GM19452 (cell line): ENCODE measurements around the gene MAST4.
A peak's percentile ranks its signal among the peaks of the same experiment; 100 is the strongest.

ENCODE experiments used
- ATAC-seq: cut with Tn5 transposase; IDR thresholded peaks from one replicate; pipeline ENCODE4 v1.9.1; 2021; ENCODE audit not compliant: unreplicated experiment

MAST4 gene

DNA sequence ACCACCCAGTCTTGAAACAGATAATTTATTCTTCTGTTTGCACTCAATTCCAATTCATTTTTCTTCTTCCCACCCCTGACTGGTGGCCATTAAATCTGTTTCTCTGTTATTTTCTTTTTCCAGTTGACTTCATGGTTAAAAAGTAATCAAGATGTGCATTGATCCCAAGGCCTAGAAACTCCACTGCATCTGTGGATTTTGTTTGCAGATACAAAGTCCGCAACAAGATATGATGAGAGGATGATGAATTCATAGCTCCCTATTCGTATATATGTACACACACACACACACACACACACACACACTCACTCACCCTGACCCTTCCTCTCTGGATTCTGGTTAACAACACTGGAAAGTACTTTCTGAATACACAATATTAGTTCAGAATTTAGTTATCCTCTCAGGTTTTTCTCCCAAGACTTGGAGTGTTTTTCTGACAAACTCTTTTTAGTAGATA is 548.0 kb downstream of the MAST4 start:
- ATAC-seq, result no peak

DNA sequence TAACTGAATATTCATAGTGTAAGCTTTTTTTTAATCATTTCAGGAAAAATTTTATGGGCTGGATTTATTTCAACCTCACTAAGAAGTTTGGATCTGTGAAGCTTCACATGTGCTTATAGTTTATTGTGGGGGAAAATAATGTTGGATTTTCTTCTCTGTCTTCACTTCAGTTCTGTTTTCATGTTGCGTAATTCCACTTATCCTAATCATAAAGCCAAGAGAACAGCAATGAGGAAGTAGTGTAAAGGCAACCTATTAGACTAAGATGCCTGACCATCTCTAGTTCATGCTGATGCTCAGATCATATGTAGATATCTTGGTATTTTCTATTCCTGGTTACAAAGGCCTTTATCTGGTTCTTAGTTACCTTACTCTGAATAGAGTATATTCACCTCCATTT is 550.4 kb downstream of the MAST4 start:
- ATAC-seq, result no peak

DNA sequence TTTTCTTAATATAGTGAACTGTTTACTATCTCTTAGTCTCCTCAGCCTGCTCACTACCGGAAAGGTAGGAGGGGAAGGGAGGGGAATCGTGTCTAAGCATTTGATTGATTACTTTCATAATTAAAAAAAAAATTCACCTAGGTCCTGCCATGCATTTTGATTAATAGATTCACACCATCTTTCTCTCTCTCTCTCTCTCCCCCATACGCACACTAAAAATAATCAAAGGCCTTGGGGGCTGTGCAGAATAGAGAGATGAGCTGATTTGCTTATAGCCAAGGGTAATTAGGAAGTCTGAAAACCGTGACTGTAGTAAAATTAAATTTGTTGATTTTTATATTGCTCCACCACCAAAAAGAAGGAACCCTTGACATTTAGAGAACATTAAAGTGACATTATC is 550.8 kb downstream of the MAST4 start:
- ATAC-seq, result no peak

DNA sequence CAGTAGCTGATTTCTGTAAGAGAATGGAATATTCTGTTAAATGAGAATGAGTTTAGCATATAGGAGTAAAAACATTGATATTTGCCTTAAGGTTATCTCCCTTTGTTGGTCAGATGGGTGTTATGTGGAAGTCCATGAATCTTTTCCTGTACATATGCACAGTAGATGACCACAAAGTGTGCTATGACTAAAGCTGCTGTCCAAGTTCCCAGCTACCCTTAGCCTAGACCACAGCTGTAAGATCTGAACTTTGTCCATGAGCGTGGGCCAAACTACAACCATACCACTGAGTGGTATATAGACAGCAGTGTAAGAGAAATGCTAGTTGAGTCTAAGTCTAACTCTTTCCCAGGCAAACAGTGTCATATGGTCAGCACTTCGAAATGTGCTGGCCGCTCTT is 551.6 kb downstream of the MAST4 start:
- no peak for ATAC-seq

DNA sequence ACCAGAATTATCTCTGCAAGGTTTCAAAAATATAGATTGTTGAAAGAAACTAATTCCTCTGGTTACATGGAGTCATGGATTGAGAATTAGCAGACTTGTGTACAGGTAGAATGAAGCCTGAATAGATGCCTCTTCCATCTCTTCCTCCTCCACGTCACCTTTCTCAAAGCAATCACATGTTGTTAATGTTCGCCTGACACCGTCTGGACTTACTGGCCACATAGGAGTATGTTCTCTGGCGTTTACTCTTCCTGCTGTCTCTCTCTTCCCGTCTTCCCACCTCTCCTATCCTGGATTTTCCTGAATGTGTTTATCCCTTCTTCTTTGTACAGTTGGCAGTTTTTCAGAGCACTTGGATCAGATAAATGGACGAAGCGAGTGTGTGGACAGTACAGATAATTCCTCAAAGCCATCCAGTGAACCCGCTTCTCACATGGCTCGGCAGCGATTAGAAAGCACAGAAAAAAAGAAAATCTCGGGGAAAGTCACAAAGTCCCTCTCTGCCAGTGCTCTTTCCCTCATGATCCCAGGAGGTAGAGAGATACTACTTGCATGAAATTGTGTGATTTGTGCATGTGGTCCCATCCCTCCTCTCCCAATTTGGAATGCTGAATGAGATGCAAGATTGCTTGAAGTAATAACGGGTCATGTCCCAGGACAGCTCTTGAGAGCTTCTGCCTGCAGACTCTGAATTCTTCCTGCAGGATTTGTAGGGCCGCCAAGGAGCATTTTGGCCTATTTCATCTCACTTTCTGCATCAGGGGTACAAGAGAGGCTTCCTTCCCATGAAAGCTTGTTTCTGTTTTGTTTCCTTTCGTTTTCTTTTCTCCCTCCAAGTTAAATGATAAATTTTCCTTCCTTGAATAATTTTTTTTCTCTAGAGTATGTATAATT is 553.1 kb downstream of the MAST4 start:
- no peak for ATAC-seq

DNA sequence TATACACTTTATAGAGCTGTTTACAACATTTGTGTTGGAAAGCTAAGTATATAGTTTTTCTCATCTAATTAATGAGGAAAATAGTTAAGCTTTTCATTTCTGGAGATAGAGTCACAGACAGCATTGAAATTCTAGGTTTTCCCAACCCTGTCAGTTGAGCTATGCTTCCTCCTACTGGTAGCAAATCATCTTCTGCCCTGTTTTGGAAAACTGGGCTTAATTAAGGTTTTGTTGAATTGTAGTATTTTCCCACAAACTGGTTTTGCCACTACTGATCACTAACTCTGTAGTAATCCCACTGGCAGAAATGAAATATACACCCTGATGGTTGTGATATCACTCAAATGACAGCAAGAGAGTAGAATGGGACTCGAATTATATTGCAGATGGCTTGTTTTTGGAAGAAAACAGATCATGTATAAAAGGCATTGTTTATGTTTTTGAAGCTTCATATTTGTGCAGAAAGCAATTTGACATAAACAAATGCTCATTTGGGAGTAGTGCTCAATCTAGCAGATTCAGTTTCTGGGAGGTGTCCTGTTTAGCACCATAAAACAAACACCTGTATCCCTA is 553.8 kb downstream of the MAST4 start:
- no peak for ATAC-seq

DNA sequence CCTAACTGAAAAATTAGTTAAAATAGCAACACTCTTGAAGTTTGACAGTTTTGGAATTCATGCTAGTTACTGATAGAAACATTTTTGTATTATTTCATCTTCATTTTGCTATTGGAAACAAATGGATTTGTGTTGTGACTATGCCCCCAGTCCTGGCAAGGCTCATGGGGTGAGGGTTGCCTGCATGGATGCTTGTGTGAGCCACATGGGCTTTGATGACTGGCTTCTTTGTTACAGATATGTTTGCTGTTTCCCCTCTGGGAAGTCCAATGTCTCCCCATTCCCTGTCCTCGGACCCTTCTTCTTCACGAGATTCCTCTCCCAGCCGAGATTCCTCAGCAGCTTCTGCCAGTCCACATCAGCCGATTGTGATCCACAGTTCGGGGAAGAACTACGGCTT is 556.2 kb downstream of the MAST4 start:
- no peak for ATAC-seq

DNA sequence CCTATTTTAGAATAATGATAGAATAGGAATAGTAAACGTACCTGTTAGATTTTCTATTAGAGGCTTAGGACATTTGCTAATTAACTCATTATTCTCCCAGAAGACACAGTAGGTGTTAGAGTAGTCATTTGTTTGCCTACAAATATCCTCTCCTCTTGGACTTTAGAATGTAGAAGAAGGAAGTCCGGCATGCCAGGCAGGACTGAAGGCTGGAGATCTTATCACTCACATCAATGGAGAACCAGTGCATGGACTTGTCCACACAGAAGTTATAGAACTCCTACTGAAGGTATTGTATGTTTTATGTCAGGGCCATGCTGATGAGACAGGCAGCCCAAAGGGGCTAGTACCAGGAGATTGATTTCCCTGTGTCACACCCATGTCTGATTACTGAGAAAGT is 557.1 kb downstream of the MAST4 start:
- no peak for ATAC-seq

DNA sequence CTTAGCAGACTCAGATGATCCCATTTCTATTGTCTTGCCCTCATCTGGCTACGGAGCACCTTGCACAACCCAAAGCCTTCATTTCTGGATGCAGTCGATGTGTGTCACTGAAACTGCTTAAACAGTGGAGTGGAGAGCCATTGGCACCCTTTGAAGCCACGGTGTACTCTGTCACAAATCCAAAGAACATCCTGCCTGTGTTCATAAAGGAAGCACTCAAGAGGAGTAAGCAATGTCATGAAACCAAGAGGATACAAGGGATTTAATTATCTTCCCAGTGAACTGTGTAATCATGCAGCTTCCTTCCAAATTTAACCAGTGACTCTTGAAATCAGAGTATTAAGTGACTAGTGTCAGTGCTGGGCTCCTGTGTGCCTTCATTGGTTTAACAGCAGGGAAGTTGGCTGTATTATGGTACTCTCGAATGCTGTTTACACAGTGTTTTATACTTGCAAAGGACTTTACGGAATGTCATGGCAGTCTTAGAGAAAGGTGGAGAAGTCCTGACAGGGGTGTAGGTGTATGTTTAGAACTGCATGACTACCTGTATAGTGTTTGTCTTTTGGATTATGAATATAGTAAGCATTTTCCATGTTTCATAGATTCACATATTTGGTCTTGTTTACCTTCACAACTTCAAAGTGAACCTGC is 558.5 kb downstream of the MAST4 start:
- ATAC-seq, result no peak

DNA sequence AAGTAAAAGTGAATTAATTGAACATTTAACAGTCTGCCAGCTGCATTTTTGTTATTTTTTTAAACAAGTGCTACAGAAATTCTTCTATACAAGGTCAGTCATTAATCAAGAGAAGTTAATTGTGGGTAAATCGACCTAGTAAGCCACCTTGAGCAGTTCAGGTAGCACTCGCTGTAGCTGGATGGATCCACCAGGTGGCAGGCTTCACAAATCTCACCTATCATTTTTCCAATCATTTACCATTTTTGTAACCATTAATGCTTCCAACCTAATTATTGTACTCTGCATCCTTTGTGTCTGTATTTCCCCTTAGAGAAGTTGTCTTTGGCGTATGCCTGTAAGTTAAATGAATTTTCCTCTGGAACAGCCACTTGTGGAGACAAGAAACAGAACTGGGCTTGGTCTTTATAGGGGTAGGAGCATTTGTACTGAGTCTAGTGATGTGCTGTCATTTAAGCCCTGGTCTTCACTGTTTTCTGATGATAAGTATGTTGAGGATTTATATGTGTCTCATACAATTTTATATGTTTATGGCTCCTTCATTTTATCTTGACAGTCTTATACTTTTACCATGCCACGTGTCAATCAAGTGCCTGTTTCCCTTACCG is 560.9 kb downstream of the MAST4 start:
- ATAC-seq, result no peak

DNA sequence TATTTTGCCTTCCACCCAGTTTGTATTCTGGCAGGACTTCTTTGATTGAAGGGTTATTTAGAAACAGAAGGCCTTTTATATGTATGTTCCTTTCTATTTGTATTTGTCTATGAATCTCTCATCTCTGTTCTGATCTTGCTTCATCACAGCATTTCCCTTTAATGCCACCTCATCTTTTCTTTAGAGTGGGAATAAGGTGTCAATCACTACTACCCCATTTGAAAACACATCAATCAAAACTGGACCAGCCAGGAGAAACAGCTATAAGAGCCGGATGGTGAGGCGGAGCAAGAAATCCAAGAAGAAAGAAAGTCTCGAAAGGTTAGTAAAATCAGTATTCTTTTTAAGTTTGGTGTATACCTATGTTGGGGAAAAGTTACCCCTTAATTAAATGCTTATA is 564.1 kb downstream of the MAST4 start:
- ATAC-seq, result no peak

DNA sequence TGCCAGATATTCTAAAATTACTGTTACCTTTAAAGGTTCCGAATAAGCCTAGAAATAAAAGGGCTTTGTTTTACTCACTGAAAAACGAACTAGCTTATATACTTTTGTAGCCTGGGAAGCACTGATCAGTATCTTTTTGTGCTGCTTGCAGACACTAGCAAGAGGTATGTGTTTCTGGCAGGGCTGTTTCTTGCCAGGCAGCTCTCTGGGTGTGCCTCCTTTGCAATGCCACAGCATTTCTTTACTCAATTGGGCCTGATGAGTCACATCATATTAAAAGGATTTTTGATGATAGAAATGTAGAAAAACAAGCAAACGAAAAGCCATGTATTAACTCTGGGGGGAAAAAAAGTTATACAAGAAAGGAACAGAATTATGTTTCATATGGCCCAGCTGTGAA is 564.8 kb downstream of the MAST4 start:
- ATAC-seq, result no peak

DNA sequence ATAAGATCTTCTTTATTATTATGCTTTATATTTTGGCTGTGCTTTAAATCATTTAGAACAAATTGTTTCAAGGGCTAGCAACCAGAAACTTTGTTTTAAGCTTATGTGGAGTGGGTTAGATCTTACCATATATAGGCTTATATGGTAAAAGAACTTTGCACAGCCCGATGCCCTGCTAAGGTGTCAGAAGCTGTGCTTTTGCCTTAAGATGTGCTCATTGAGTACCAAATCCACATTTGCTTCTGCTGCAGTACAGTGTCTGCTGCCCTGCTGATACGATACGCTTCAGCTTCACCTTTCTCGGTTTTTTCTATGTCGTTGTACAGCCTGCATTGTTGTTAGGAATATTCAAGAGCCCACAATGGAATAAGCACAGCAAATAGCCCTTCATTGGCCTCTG is 565.6 kb downstream of the MAST4 start:
- ATAC-seq, result no peak

DNA sequence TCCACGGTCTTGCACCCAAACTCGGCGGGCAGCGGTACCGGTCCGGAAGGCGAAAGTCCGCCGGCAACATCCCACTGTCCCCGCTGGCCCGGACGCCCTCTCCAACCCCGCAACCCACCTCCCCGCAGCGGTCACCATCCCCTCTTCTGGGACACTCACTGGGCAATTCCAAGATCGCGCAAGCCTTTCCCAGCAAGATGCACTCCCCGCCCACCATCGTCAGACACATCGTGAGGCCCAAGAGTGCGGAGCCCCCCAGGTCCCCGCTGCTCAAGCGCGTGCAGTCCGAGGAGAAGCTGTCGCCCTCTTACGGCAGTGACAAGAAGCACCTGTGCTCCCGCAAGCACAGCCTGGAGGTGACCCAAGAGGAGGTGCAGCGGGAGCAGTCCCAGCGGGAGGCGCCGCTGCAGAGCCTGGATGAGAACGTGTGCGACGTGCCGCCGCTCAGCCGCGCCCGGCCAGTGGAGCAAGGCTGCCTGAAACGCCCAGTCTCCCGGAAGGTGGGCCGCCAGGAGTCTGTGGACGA is 567.1 kb downstream of the MAST4 start:
- ATAC-seq, result no peak

DNA sequence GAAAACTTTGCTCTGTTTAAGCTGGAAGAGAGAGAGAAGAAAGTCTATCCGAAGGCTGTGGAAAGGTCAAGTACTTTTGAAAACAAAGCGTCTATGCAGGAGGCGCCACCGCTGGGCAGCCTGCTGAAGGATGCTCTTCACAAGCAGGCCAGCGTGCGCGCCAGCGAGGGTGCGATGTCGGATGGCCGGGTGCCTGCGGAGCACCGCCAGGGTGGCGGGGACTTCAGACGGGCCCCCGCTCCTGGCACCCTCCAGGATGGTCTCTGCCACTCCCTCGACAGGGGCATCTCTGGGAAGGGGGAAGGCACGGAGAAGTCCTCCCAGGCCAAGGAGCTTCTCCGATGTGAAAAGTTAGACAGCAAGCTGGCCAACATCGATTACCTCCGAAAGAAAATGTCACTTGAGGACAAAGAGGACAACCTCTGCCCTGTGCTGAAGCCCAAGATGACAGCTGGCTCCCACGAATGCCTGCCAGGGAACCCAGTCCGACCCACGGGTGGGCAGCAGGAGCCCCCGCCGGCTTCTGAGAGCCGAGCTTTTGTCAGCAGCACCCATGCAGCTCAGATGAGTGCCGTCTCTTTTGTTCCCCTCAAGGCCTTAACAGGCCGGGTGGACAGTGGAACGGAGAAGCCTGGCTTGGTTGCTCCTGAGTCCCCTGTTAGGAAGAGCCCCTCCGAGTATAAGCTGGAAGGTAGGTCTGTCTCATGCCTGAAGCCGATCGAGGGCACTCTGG is 567.8 kb downstream of the MAST4 start:
- ATAC-seq, result no peak

DNA sequence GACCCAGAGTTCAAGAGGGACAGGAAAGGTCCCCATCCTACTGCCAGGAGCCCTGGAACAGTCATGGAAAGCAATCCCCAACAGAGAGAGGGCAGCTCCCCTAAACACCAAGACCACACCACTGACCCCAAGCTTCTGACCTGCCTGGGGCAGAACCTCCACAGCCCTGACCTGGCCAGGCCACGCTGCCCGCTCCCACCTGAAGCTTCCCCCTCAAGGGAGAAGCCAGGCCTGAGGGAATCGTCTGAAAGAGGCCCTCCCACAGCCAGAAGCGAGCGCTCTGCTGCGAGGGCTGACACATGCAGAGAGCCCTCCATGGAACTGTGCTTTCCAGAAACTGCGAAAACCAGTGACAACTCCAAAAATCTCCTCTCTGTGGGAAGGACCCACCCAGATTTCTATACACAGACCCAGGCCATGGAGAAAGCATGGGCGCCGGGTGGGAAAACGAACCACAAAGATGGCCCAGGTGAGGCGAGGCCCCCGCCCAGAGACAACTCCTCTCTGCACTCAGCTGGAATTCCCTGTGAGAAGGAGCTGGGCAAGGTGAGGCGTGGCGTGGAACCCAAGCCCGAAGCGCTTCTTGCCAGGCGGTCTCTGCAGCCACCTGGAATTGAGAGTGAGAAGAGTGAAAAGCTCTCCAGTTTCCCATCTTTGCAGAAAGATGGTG is 568.8 kb downstream of the MAST4 start:
- no peak for ATAC-seq

DNA sequence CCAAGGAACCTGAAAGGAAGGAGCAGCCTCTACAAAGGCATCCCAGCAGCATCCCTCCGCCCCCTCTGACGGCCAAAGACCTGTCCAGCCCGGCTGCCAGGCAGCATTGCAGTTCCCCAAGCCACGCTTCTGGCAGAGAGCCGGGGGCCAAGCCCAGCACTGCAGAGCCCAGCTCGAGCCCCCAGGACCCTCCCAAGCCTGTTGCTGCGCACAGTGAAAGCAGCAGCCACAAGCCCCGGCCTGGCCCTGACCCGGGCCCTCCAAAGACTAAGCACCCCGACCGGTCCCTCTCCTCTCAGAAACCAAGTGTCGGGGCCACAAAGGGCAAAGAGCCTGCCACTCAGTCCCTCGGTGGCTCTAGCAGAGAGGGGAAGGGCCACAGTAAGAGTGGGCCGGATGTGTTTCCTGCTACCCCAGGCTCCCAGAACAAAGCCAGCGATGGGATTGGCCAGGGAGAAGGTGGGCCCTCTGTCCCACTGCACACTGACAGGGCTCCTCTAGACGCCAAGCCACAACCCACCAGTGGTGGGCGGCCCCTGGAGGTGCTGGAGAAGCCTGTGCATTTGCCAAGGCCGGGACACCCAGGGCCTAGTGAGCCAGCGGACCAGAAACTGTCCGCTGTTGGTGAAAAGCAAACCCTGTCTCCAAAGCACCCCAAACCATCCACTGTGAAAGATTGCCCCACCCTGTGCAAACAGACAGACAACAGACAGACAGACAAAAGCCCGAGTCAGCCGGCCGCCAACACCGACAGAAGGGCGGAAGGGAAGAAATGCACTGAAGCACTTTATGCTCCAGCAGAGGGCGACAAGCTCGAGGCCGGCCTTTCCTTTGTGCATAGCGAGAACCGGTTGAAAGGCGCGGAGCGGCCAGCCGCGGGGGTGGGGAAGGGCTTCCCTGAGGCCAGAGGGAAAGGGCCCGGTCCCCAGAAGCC is 569.6 kb downstream of the MAST4 start:
- ATAC-seq, result peak; percentile 93

DNA sequence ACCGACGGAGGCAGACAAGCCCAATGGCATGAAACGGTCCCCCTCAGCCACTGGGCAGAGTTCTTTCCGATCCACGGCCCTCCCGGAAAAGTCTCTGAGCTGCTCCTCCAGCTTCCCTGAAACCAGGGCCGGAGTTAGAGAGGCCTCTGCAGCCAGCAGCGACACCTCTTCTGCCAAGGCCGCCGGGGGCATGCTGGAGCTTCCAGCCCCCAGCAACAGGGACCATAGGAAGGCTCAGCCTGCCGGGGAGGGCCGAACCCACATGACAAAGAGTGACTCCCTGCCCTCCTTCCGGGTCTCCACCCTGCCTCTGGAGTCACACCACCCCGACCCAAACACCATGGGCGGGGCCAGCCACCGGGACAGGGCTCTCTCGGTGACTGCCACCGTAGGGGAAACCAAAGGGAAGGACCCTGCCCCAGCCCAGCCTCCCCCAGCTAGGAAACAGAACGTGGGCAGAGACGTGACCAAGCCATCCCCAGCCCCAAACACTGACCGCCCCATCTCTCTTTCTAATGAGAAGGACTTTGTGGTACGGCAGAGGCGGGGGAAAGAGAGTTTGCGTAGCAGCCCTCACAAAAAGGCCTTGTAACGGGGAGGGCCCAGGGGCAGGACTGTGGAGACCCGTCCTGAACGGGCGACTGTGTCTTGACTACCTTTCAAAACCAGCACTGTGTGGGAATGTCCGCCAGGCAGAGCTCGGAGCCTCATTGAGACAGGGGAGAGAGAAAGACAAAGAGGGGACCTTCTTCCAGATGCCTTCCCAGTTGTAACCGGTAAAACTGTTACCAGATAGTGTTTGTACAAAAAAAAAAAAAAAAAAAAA is 570.5 kb downstream of the MAST4 start:
- peak; percentile 50 for ATAC-seq
